CMK (cell line): ENCODE measurements around the gene DNAJB12.
A peak's percentile ranks its signal among the peaks of the same experiment; 100 is the strongest.
"Not testable (repeated sequence)": the region's sequence is repeated elsewhere in the genome, so short reads cannot be mapped to it uniquely, and the experiment has no call there.

Source experiments
- DNase-seq: peaks from one replicate; pipeline ENCODE4 v3.0.0-alpha.2; 2010; ENCODE audit warnings: low read depth

DNAJB12 gene

GRCh38 chr10:72354356-72355213 is at the start of gene DNAJB12:
TSS of gene DNAJB12 (minus strand) at chr10:72354919. CDS start at chr10:72354897, 22 bp downstream.
- peak; percentile 97 for DNase-seq

DNA sequence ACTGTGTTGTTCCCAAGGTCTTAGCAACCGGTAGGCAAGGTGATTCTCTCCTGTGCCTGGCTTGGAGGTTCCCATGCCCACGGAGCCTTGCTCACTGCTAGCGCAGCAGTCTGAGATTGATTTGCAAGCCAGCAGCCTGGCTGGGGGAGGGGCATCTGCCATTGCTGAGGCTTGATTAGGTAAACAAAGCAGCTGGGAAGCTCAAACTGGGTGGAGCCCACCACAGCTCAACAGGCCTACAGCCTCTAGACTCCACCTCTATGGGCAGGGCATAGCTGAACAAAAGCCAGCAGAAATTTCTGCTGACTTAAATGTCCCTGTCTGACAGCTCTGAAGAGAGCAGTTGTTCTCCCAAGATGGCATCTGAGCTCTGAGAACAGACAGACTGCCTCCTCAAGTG is 40.9 kb upstream of the DNAJB12 start:
- DNase-seq, result not testable (repeated sequence)

DNA sequence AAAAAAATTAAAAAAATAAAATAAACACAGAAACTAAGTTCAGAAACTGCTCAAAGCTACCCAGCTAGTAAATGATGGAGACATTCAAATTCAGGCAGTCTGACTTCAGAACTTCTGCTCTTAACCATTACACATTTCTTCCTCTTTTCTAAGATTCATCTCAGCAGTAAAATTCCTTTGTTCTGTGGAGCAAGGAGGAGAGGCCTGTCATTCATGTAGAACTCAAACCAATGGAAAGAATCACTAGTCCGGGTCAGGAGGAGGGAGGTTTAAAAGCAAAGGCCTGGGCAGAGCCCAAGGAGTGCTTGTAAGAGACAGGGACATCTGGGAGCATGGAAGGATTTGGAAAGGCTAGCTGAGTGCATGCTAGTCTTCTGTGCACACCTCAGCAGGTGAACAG is 37.9 kb upstream of the DNAJB12 start:
- no peak for DNase-seq

DNA sequence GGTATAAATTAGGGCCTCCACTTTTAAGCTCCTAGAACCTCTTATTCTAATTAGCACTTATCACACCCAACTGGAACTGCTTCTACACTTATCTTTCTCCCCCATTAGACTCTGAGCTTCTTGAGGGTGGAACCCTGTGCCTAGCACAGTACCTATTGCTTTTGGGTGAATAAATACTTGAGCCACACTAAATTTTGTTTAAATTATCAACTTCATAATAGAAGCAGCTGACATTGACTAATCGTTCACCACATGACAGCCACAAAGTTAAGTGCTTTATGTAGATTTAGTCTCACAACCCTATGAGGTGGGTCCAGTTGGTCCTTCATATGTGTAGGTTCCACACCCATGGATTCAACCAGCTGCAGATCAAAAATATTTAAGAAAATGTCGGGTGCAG is 36.0 kb upstream of the DNAJB12 start:
- DNase-seq, result no peak

DNA sequence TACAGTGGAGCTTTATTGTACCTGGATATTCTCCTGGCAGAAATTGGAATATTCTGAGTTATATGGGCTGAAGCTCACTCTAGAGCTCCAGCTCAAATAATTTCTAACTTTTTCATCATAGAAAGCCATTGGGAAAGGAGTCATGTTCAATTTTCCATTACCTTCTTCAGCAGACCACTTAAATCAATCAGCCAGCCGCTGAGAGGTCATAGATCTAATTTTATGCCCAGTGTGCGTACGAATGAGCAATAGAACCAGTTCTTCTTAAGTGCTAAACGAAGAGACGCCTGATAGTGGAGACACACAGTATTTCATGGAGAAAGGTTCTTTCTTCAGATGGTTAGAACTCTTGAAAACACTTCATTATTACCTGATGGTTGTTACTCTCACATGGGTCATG is 35.0 kb upstream of the DNAJB12 start:
- DNase-seq, result no peak

- DNase-seq, result no peak
Measured at GRCh38 chr10:72389014-72389413, 34.3 kb upstream of the DNAJB12 start.

GRCh38 chr10:72388062-72388461 is 33.3 kb upstream of the DNAJB12 start:
- DNase-seq, result no peak

GRCh38 chr10:72386916-72387586 is 32.3 kb upstream of the DNAJB12 start:
- no peak for DNase-seq

DNA sequence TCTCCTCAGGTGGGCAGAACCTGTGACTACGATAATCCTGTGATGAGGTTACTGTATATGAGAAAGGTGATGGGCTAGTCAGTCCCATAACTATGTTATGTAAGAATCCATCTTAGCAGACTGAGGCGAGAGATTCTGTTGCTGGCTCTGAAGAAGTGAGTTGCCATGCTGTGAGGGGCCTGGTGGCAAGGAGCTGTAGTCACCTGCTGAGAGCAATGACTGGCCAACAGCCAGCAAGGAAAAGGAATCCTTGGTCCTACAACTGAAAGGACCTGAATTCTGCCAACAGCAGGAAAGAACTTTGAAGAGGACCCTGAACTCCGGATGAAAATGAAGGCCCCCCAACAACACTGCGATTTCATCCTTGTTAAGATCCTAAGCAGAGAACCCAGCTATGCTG is 31.0 kb upstream of the DNAJB12 start:
- DNase-seq, result no peak

GRCh38 chr10:72384982-72385381 is 30.3 kb upstream of the DNAJB12 start:
- DNase-seq, result not testable (repeated sequence)

DNA sequence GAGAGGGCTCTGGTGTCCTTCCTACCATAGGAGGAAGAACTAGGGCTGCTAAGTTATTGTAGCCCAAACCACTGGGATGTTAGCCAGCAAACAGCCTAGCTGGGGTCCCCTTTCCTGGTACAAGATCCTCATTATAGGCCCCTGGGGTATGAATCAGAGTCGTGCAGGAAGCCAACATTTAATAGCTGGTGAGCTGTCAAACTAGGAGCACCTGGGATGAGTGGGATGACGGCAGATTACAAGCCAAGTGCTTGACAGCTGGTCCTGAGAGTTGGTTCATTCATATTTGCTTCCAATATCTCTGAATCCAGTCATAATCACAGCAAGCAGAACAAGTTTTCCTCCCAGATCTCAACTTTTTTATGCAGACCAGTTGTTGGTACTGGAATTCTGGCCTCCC is 25.1 kb upstream of the DNAJB12 start:
- no peak for DNase-seq

DNA sequence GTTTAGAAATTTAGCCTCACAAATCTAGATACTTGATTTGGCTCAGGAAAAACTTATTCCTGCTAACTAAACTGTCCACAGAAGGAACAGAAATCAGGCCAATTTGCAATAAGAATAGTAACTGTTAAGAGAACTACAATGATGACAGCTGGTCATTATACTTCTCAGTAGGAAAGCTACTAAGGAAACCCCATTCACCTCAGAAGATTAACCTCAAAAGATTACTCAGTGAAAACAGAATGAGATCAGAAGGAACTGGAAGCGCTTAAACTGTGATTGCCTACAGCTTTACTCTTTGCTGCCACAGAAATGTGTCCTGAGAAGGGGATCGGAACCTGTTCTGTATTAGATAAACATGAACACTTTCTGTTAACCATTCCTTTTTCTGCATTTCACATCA is 24.3 kb upstream of the DNAJB12 start:
- DNase-seq, result no peak

DNA sequence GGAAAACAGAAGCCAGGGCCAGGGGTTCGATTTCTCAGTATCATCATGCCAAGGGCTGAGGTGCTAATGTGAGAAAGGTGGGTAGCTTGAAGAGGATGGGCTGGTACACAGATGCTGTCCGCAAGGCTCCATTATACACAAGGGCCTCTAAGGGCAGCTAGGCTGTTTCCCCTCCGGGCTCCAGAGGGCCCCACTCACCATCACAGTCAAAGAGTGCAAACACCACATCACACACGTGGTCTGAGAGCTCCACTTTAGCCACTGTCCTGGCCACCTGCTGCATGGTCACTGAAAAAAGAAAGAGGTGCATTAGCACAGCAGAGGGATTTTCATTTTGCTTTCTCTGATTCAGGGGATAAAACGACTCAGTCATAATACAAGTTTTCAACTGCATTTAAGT is 20.9 kb upstream of the DNAJB12 start:
- DNase-seq, result no peak

DNA sequence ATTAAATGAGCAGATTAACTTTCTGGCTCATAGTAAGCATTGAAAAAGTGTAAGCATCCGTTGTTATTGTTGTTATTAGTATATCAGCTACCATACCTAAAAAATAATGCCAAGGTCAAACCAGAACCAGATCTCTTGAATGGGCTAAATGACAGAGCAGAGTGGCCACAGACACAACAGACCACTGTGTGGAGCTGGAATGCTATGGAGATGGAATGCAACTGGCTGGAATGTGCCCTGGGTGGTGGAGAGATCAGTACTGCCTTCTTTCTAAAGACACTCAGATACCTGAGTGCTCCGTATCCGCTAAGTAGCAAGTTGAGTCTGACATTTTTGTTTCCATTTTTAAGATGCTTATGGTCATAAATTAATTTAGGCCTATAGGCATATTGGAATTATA is 20.5 kb upstream of the DNAJB12 start:
- DNase-seq, result no peak

GRCh38 chr10:72370201-72370722 is 15.5 kb upstream of the DNAJB12 start:
- no peak for DNase-seq

GRCh38 chr10:72367301-72367960 is 12.7 kb upstream of the DNAJB12 start:
- DNase-seq, result no peak

DNA sequence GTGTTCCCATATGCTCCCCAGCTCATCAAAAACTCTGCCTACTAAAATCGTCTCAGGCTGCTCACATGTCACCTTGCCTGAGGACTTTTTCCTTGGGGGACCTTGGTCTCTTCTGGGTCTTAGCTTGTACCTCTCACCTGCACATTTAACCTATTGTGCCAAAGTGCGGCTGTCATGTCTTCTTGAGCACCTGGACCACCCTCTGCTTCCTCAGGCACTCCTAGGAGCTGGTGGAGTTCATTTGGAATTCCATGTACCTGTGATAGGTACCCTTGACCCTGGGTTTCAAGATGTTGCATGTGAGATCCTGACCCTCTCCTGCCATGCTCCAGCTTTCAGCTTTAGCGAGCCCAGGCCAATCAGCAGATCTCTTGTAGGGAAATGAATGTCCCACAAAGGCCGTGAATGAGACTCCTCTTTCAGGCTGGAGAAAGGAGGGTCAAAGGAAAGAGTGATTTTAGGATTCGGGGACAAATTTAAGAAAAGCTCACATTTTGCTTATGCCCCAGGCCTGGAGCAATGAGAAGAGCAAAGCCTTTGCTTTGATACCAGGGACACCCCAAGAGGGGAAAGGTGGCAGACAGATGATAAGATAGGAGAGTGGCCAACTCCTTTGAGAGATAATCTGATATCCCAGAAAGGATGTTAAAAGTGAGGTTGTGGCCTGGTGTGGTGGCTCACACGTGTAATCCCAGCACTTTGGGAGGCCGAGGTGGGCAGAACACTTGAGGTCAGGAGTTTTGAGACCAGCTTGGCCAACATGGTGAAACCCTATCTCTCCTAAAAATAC is 10.6 kb upstream of the DNAJB12 start:
- no peak for DNase-seq

GRCh38 chr10:72364239-72364777 is 9.6 kb upstream of the DNAJB12 start:
- peak; percentile 84 for DNase-seq

DNA sequence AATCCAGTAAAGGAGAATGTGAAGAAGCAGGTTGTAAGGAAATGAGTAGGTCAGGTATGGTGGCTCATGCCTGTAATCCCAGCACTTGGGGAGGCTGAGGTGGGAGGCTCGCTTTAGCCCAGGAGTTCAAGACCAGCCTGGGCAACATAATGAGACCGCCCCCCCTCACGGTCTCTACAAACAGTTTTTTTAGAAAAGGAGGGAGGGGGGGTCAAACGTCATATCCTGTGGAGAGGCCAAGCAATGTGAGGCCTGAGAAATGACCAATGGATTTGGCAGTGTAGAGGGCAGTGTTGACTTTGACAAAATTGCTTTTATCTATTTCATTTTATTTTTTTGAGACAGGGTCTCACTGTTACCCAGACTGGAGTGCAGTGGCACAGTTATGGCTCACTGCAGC is 2.3 kb upstream of the DNAJB12 start:
- DNase-seq, result no peak

DNA sequence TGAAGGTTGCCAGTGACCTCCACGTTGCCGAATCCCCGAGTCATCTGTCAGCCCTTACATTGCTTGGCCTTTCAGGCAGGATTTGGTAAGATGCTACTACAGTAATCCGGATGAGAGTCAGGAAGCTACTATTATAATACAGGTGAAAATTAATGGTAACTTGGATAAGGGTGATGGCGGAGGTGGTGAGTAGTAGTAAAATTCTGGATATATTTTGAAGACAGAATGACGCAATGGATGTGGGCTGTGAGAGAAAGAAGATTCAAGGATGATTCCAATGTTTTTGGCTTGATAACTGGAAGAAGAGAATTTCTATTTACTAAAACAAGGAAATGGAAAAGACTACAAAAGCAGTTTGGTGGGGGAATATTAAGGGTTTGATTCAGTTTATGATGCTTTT is 1.4 kb upstream of the DNAJB12 start:
- no peak for DNase-seq

DNA sequence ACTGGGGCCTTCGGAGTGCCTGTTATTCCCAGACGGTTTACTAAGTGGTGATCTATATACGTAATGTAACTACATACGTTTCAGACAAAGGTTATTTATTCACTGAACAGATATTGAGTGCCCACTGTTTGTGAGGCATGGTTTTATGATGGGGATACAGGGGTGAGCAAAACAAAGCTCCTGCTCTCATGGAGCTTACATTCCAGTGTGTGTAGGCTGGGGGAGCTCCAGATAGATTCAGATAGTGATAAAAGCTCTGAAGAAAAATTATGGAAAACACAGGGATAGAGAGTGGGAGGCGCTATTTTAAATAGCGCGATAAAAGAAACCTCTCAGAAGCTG is 466 bp upstream of the DNAJB12 start:
- no peak for DNase-seq

- DNase-seq, result no peak
Measured at GRCh38 chr10:72353965-72354355, 759 bp downstream of the DNAJB12 start.
